ENCODE measurements around the gene ATP11A. TPM values are rescaled to one million over a fixed set of nuclear protein-coding genes. Genes with fewer than 3 reads are reported as not detected.

The ATP11A gene
- total RNA-seq, 1 experiment from 2014 or later = 9.4 TPM

DNA sequence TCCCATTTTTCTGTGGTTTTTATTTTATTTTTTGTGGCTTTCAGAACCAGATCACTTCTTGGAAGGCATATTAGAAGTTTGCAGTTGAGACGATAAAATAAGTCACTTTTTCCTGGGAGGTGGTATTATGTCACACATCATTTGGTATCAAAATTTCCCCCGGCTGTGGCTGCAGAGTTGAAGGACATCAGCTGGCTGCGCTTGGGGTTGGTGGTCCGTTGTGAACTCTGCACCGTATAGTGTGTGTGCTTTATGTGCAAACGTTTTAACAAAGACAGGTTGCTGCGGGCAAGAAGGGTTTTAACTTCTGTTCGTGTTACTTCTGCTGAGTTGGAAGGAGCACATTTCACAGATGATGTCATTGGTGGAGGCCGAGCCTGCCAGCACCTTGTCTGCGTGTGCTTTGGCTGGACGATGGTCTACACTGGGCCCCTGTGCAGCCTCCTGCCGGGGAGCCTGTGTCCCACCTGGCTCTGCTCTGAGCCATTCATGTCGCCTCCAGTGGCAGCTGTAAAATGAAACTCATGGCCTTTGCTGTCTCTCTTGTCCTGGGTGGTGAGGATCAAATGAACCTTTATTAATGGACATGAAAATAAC is 9.6 kb downstream of the ATP11A start:
- no peak for TF ChIP-seq EZH2 (IDR thresholded peaks at IDR 0.05; ENCODE audit: borderline replicate concordance, low read depth, low read length, poor library complexity, severe bottlenecking)
- Histone ChIP-seq H3K36me3 (ENCODE audit: insufficient read depth, low read length, poor library complexity, severe bottlenecking) (no peaks in the 10 kb centered on the region), H3K27me3 (replicated peaks; ENCODE audit: insufficient read depth, low read depth, low read length, poor library complexity) (no peaks in the 10 kb centered on the region), H3K4me3 (ENCODE audit: low read depth, low read length, poor library complexity, severe bottlenecking) (no peak overlapping the region), H3K9me3 (ENCODE audit: low read depth, low read length, poor library complexity, severe bottlenecking) (no peaks in the 10 kb centered on the region), H3K27ac (ENCODE audit: low read depth, low read length, poor library complexity, severe bottlenecking) (no peak overlapping the region), H3K4me1 (ENCODE audit: insufficient read depth, low read length, poor library complexity, severe bottlenecking) (no peaks in the 10 kb centered on the region)
- DNase-seq (ENCODE audit: low spot score) = no peak
- POLR2A ChIA-PET (ENCODE audit: low non-redundant PET) = no interaction called here
- no TSS peak for BruUV-seq (replicated peaks)
- CTCF ChIA-PET = no interaction called here
- intact Hi-C loops (cut with micrococcal nuclease; ENCODE audit: unreplicated experiment) = no loop called here

DNA sequence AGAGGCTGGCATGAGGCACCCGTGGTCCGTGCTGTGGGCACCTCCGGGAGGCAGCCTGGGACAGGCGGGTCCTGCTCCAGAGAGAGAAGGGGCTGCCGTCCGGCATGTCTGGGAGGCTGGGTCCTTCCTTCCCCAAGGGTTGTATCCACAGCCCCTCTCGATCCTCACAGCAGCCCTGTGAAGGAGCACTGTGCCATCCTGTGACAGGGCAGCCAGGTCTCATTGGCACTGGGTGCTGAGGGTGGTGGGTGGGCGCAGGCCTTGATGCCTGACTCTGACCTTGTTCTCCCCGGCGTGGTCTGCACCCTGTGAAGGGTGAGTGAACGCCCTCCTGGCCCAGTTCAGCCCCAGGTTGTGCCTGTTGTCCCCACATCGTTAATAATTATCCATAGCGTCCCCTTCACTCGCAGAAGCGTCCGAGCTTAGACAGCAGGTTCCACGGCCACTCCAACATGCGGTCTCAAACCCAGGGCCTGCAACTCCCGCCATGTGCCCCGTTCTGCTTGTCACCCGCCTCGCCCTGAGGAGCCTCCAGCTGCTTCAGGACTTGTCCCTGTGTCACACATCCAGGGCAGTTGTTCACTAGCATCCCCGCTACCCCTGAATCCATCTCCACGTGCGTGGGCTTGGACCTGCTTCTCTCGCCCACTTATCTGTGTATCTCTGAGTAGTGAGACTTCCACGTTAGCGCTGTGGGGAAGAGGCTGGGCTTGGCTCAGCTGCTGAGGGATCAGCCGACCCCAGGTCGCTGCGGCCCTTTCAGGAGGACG is 10.6 kb downstream of the ATP11A start:
- CTCF ChIA-PET = no interaction called here
- POLR2A ChIA-PET (ENCODE audit: low non-redundant PET) = no interaction called here
- no peaks in the 10 kb centered on the region for H3K36me3 ChIP-seq (ENCODE audit: insufficient read depth, low read length, poor library complexity, severe bottlenecking)
- DNase-seq (ENCODE audit: low spot score) = no peak
- no TSS peak for BruUV-seq (replicated peaks)
- TF ChIP-seq, protein P1, sequence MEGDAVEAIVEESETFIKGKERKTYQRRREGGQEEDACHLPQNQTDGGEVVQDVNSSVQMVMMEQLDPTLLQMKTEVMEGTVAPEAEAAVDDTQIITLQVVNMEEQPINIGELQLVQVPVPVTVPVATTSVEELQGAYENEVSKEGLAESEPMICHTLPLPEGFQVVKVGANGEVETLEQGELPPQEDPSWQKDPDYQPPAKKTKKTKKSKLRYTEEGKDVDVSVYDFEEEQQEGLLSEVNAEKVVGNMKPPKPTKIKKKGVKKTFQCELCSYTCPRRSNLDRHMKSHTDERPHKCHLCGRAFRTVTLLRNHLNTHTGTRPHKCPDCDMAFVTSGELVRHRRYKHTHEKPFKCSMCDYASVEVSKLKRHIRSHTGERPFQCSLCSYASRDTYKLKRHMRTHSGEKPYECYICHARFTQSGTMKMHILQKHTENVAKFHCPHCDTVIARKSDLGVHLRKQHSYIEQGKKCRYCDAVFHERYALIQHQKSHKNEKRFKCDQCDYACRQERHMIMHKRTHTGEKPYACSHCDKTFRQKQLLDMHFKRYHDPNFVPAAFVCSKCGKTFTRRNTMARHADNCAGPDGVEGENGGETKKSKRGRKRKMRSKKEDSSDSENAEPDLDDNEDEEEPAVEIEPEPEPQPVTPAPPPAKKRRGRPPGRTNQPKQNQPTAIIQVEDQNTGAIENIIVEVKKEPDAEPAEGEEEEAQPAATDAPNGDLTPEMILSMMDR (conservative IDR thresholded peaks at IDR 0.05; ENCODE audit: low read depth, low read length) = no peak
- TF ChIP-seq EZH2 (IDR thresholded peaks at IDR 0.05; ENCODE audit: borderline replicate concordance, low read depth, low read length, poor library complexity, severe bottlenecking) = no peak
- no peaks in the 10 kb centered on the region for H3K27me3 ChIP-seq (replicated peaks; ENCODE audit: insufficient read depth, low read depth, low read length, poor library complexity)
- no peak overlapping the region for H3K27ac ChIP-seq (ENCODE audit: low read depth, low read length, poor library complexity, severe bottlenecking)
- H3K4me3 ChIP-seq (ENCODE audit: low read depth, low read length, poor library complexity, severe bottlenecking) = no peak overlapping the region
- no peaks in the 10 kb centered on the region for H3K4me1 ChIP-seq (ENCODE audit: insufficient read depth, low read length, poor library complexity, severe bottlenecking)
- no peaks in the 10 kb centered on the region for H3K9me3 ChIP-seq (ENCODE audit: low read depth, low read length, poor library complexity, severe bottlenecking)
- intact Hi-C loops (cut with micrococcal nuclease; ENCODE audit: unreplicated experiment) = no loop called here

DNA sequence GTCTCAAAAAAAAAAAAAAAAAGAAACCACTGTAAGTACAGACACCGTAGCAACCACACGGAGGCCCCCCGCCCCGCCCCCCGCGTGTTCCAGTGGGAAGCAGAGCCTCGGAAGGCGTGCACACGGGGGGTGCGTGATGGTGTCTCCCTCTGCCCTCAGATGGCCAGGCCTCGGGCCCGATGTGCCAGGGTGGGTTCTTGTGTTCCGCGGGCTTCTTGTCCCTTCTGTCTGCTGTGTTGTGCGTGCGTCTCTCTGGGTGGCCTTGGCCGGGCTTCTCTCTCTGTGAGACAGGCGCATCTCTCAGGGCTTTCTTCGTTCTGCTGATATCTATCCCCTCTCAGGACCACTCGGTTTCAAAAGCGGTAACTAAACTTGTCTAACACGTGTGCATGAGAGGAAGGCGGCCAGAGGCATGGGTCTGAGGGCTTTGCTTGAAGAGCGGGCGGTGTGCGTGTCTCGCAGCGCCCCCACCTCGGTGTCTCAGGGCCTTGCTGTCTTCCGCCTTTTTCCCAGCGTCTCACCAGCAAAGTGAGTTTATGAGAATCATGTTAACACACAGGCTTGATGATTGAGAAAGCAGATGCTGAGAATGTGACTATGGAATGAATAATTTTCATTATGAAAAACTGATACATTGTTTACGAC is 12.6 kb downstream of the ATP11A start:
- Histone ChIP-seq H3K36me3 (ENCODE audit: insufficient read depth, low read length, poor library complexity, severe bottlenecking) (no peaks in the 10 kb centered on the region), H3K27me3 (replicated peaks; ENCODE audit: insufficient read depth, low read depth, low read length, poor library complexity) (no peaks in the 10 kb centered on the region), H3K4me1 (ENCODE audit: insufficient read depth, low read length, poor library complexity, severe bottlenecking) (no peaks in the 10 kb centered on the region), H3K9me3 (ENCODE audit: low read depth, low read length, poor library complexity, severe bottlenecking) (no peaks in the 10 kb centered on the region), H3K27ac (ENCODE audit: low read depth, low read length, poor library complexity, severe bottlenecking) (no peak overlapping the region), H3K4me3 (ENCODE audit: low read depth, low read length, poor library complexity, severe bottlenecking) (no peak overlapping the region)
- CTCF ChIA-PET = no interaction called here
- BruUV-seq (replicated peaks) = no TSS peak
- POLR2A ChIA-PET (ENCODE audit: low non-redundant PET) = no interaction called here
- TF ChIP-seq EZH2 (IDR thresholded peaks at IDR 0.05; ENCODE audit: borderline replicate concordance, low read depth, low read length, poor library complexity, severe bottlenecking) = no peak
- TF ChIP-seq, protein P1 (conservative IDR thresholded peaks at IDR 0.05; ENCODE audit: low read depth, low read length) = no peak
- DNase-seq (ENCODE audit: low spot score) = no peak
- intact Hi-C loops (cut with micrococcal nuclease; ENCODE audit: unreplicated experiment) = no loop called here
